ENCODE data around the gene ST3GAL3. TPM values are rescaled to one million over a fixed set of nuclear protein-coding genes. Genes with fewer than 3 reads are reported as not detected.
"Not testable (repeated sequence)": the region's sequence is repeated elsewhere in the genome, so short reads cannot be mapped to it uniquely, and the experiment has no call there.

The ST3GAL3 gene
- polyA plus RNA-seq, 2 donors, result 3.6 to 4.5 TPM

DNA sequence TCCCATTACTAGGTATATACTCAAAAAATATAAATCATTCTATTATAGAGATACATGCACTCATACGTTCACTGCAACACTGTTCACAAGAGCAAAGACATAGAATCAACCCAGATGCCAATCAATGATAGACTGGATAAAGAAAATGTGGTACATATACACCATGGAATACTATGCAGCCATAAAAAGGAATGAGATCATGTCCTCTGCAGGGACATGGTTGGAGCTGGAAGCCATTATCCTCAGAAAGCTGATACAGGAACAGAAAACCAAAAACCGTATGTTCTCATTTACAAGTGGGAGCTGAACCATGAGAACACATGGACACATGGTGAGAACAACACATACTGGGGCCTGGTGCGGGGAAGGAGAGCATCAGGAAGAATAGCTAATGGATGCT lies 70.6 kb downstream of the ST3GAL3 start:
- 97 to 99% methylated on average over 3 of the region's 3 CpGs for WGBS, 2 donors
- not testable (repeated sequence) for H3K27ac ChIP-seq (ENCODE audit: low read depth in 2 of 2, low read length in 1 of 2); H3K9me3 ChIP-seq (ENCODE audit: control insufficient read depth in 2 of 2, insufficient read depth in 1 of 2, low read depth in 1 of 2, low read length in 1 of 2); H3K27me3 ChIP-seq (ENCODE audit: control insufficient read depth in 1 of 2, insufficient read depth in 2 of 2, low read length in 2 of 2); H3K4me3 ChIP-seq (ENCODE audit: low read depth in 1 of 2, low read length in 2 of 2); H3K36me3 ChIP-seq (ENCODE audit: control insufficient read depth in 2 of 2, insufficient read depth in 2 of 2, low read length in 1 of 2); H3K4me1 ChIP-seq (ENCODE audit: control insufficient read depth in 2 of 2, insufficient read depth in 2 of 2, low read length in 1 of 2)

DNA sequence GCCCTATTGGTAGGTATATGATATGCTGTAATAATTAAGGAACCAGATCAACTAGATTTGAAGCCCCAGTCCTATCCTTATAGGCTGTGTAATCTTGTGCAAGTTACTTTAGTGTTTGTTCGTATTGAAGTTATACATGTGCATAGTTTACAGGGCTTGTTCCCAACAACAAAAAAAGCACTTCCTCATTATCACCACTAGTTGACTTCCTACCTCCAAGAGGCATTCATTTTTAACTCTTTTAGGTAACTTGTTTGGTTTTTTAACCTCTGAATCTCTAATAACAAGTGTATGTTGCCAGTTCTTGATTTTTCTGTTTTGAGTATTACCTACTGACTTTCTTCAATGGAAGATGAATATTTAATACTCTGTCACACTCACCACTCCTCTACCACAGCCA lies 71.9 kb downstream of the ST3GAL3 start:
- Histone ChIP-seq H3K36me3 (ENCODE audit: control insufficient read depth in 2 of 2, insufficient read depth in 2 of 2, low read length in 1 of 2) (no peaks in the 10 kb centered on the region), H3K9me3 (ENCODE audit: control insufficient read depth in 2 of 2, insufficient read depth in 1 of 2, low read depth in 1 of 2, low read length in 1 of 2) (no peaks in the 10 kb centered on the region), H3K27me3 (ENCODE audit: control insufficient read depth in 1 of 2, insufficient read depth in 2 of 2, low read length in 2 of 2) (no peaks in the 10 kb centered on the region), H3K27ac (ENCODE audit: low read depth in 2 of 2, low read length in 1 of 2) (no peak overlapping the region), H3K4me3 (ENCODE audit: low read depth in 1 of 2, low read length in 2 of 2) (no peak overlapping the region), H3K4me1 (ENCODE audit: control insufficient read depth in 2 of 2, insufficient read depth in 2 of 2, low read length in 1 of 2) (peaks cover 0 to 5% of the 10 kb centered on the region in 2 donors)
- 85 to 89% methylated on average over 1 of the region's 1 CpG for WGBS, 2 donors

DNA sequence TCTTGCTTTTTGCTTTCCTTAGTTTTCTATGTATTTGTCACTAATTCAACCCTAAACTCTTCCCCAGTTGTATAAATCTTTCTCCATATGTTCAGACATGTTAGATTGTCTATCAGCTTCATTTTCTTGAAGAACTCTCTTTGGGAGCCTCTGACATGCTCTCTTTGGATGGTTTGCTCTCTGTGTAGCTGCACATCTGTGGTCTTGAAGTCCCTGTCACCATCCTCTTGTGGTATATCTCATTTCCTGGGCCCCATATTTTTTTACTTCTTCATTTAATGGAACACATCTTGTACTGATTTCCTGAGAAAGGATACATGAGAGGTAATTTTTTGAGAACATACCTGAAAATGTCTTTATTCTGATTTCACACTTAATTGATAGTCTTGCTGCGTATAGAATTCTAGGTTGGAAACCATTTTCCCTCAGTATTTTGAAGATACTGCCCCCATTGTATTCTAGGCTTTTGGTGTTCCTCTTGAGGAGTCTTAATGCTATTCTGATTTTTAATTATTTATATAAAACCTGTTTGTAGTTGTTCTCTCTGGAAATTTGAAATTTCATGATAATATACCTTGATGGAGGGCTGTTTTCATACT lies 72.6 kb downstream of the ST3GAL3 start:
- Histone ChIP-seq H3K27ac (ENCODE audit: low read depth in 2 of 2, low read length in 1 of 2) (no peak overlapping the region), H3K9me3 (ENCODE audit: control insufficient read depth in 2 of 2, insufficient read depth in 1 of 2, low read depth in 1 of 2, low read length in 1 of 2) (no peaks in the 10 kb centered on the region), H3K4me3 (ENCODE audit: low read depth in 1 of 2, low read length in 2 of 2) (no peak overlapping the region), H3K4me1 (ENCODE audit: control insufficient read depth in 2 of 2, insufficient read depth in 2 of 2, low read length in 1 of 2) (peaks cover 0 to 5% of the 10 kb centered on the region in 2 donors), H3K27me3 (ENCODE audit: control insufficient read depth in 1 of 2, insufficient read depth in 2 of 2, low read length in 2 of 2) (no peaks in the 10 kb centered on the region), H3K36me3 (ENCODE audit: control insufficient read depth in 2 of 2, insufficient read depth in 2 of 2, low read length in 1 of 2) (no peaks in the 10 kb centered on the region)
- 98 to 100% methylated on average over 1 of the region's 1 CpG for WGBS, 2 donors

DNA sequence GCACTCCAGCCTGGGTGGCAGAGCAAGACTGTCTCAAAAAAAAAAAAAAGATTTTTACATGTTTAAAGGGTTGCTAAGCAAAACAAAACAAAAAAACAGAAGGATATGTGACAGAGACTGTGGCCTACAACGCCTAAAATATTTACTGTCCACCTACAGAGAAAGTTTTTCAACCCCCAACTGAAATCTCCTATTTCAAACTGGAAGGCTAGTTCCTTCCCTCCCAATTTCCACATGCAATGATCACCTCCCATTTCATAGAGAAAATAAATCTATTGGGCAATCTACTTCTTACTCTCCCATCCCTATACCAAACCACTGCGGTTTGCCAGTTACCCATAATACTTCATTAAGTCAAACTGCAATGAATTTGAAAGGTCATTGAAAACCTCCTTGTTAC lies 74.2 kb downstream of the ST3GAL3 start:
- 73 to 76% methylated on average over 2 of the region's 2 CpGs for WGBS, 2 donors
- Histone ChIP-seq H3K27ac (ENCODE audit: low read depth in 2 of 2, low read length in 1 of 2) (no peak overlapping the region), H3K4me1 (ENCODE audit: control insufficient read depth in 2 of 2, insufficient read depth in 2 of 2, low read length in 1 of 2) (peaks cover 0 to 5% of the 10 kb centered on the region in 2 donors), H3K4me3 (ENCODE audit: low read depth in 1 of 2, low read length in 2 of 2) (no peak overlapping the region), H3K36me3 (ENCODE audit: control insufficient read depth in 2 of 2, insufficient read depth in 2 of 2, low read length in 1 of 2) (no peaks in the 10 kb centered on the region), H3K27me3 (ENCODE audit: control insufficient read depth in 1 of 2, insufficient read depth in 2 of 2, low read length in 2 of 2) (no peaks in the 10 kb centered on the region), H3K9me3 (ENCODE audit: control insufficient read depth in 2 of 2, insufficient read depth in 1 of 2, low read depth in 1 of 2, low read length in 1 of 2) (no peaks in the 10 kb centered on the region)

DNA sequence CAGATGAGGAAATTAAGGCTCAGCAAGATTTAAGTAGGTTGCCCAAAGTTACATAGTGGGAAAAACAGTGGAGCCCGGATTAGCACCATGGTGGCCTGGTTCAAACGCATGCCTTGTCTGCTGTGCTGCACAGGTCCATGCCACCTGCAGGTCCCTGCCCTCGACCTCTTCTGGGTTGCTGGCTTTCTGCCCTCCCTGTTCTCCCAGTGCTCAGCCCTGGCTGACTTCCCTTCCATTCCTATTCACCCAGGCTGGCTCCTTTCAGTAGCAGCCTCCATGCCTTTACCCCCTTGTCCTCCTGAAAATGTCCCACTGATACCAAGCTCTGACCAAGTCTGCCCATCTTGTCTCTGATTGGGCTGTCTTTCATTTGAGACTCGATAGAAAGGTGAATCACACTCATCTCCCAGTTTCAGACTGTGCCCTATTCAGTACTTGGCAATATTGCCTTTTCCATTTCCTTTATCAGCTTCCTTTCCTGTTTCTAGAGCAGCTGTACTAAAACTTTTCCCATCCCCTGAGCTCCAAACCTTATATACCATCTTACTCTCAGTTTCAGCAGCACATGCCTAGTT lies 75.8 kb downstream of the ST3GAL3 start:
- Histone ChIP-seq H3K27ac (ENCODE audit: low read depth in 2 of 2, low read length in 1 of 2) (peak overlapping the region; percentile 69 to 77), H3K27me3 (ENCODE audit: control insufficient read depth in 1 of 2, insufficient read depth in 2 of 2, low read length in 2 of 2) (no peaks in the 10 kb centered on the region)
- 63 to 74% methylated on average over 4 of the region's 4 CpGs for WGBS, 2 donors

DNA sequence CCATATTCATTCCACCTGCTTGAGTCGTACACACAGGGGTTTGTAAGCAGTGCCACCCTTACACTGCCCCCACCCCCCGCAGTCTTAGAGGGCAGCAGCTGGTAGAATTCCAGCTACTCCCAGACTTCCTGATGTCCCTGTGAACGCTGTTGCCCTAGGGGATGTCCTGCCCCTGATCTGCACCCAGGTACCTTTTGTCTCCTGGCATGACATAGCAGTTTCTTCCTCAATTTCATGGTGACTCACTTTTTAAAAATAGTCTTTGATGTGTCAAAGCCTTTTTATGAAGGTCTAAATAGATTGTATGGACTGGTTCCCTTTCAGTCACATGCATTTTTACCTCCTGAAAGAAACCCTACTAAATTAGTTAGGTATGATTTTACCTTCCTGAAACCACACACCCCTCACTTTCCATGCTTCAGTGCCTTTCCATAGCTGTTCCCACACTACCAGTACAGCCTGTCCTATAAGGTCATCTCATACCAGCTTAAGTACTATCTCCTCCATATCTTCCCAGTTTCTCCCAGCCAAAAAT lies 76.4 kb downstream of the ST3GAL3 start:
- H3K27ac ChIP-seq (ENCODE audit: low read depth in 2 of 2, low read length in 1 of 2), result peak overlapping the region; percentile 66 to 69
- H3K36me3 ChIP-seq (ENCODE audit: control insufficient read depth in 2 of 2, insufficient read depth in 2 of 2, low read length in 1 of 2), result no peaks in the 10 kb centered on the region
- no peaks in the 10 kb centered on the region for H3K9me3 ChIP-seq (ENCODE audit: control insufficient read depth in 2 of 2, insufficient read depth in 1 of 2, low read depth in 1 of 2, low read length in 1 of 2)

More for the DNA sequence above, 75.8 kb downstream of the ST3GAL3 start:
- no peaks in the 10 kb centered on the region for H3K9me3 ChIP-seq (ENCODE audit: control insufficient read depth in 2 of 2, insufficient read depth in 1 of 2, low read depth in 1 of 2, low read length in 1 of 2)
- no peak overlapping the region for H3K4me3 ChIP-seq (ENCODE audit: low read depth in 1 of 2, low read length in 2 of 2)
- no peaks in the 10 kb centered on the region for H3K36me3 ChIP-seq (ENCODE audit: control insufficient read depth in 2 of 2, insufficient read depth in 2 of 2, low read length in 1 of 2)
- H3K4me1 ChIP-seq (ENCODE audit: control insufficient read depth in 2 of 2, insufficient read depth in 2 of 2, low read length in 1 of 2), result peaks cover 0 to 5% of the 10 kb centered on the region in 2 donors

DNA sequence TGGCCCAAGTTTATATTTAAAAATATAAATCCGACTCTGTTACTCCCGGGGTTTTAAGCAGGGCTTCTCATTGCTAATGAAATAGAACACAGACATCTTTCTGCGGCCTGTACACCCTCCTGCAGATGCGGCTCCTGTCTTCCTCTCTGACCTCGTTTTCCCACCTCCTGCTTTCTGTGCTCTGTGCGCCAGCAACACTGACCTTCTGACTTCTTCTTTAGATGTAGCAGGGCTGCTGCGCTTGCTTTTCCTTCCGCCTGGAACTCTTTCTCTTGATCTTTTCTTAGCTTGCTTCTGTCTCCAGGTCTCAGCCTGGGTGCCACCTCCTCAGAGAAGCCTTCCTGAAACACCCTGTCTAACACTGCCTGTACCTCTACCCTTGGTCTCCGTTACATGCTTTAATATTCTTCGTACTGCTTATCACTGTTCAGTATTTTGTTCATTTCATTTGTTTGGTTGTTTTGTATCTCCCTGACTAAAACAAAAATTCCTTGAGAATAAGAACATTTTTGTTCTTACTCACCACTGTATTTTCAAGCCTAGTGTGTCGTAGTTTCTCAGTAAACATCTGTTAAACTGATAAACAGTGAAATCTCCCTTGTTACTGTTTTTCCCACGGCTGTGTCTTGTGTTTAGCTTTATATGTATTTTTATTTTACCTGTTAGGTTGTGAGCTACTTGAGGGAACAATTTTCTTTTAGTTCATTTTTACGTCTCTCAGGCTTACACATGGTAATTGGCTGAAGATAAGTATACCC lies 79.0 kb downstream of the ST3GAL3 start:
- Histone ChIP-seq H3K27me3 (ENCODE audit: control insufficient read depth in 1 of 2, insufficient read depth in 2 of 2, low read length in 2 of 2) (no peaks in the 10 kb centered on the region), H3K4me3 (ENCODE audit: low read depth in 1 of 2, low read length in 2 of 2) (no peak overlapping the region), H3K36me3 (ENCODE audit: control insufficient read depth in 2 of 2, insufficient read depth in 2 of 2, low read length in 1 of 2) (no peaks in the 10 kb centered on the region), H3K9me3 (ENCODE audit: control insufficient read depth in 2 of 2, insufficient read depth in 1 of 2, low read depth in 1 of 2, low read length in 1 of 2) (no peaks in the 10 kb centered on the region), H3K4me1 (ENCODE audit: control insufficient read depth in 2 of 2, insufficient read depth in 2 of 2, low read length in 1 of 2) (peaks cover 0 to 5% of the 10 kb centered on the region in 2 donors), H3K27ac (ENCODE audit: low read depth in 2 of 2, low read length in 1 of 2) (peak overlapping the region in 1 of 2 donors; percentile 28)
- 80 to 87% methylated on average over 13 of the region's 13 CpGs for WGBS, 2 donors

More for the DNA sequence above, 76.4 kb downstream of the ST3GAL3 start:
- 44 to 55% methylated on average over 3 of the region's 3 CpGs for WGBS, 2 donors
- H3K4me3 ChIP-seq (ENCODE audit: low read depth in 1 of 2, low read length in 2 of 2), result no peak overlapping the region
- no peaks in the 10 kb centered on the region for H3K27me3 ChIP-seq (ENCODE audit: control insufficient read depth in 1 of 2, insufficient read depth in 2 of 2, low read length in 2 of 2)
- H3K4me1 ChIP-seq (ENCODE audit: control insufficient read depth in 2 of 2, insufficient read depth in 2 of 2, low read length in 1 of 2), result peaks cover 0 to 5% of the 10 kb centered on the region in 2 donors

DNA sequence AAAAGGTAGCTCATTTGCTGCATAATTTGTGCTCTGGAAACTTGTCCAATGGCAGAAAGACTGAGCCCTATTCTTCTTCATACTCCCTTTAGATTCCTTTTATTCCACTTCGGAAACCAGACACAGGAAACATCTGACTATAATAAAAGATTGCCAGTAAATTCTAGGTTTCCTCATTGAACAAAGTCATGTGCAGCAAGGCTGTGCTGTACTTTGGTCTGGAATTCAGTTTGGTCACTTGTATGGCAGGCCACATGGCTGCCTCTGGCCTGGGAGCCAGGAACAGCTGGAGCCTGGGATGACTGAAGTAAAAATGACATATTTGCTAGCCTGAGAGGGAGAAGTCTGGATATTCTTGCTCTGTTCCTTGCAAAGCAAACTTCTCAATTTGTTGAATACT lies 79.6 kb downstream of the ST3GAL3 start:
- Histone ChIP-seq H3K27ac (ENCODE audit: low read depth in 2 of 2, low read length in 1 of 2) (no peak overlapping the region), H3K36me3 (ENCODE audit: control insufficient read depth in 2 of 2, insufficient read depth in 2 of 2, low read length in 1 of 2) (no peaks in the 10 kb centered on the region), H3K4me3 (ENCODE audit: low read depth in 1 of 2, low read length in 2 of 2) (no peak overlapping the region), H3K27me3 (ENCODE audit: control insufficient read depth in 1 of 2, insufficient read depth in 2 of 2, low read length in 2 of 2) (no peaks in the 10 kb centered on the region), H3K4me1 (ENCODE audit: control insufficient read depth in 2 of 2, insufficient read depth in 2 of 2, low read length in 1 of 2) (peaks cover 2 to 5% of the 10 kb centered on the region in 2 donors), H3K9me3 (ENCODE audit: control insufficient read depth in 2 of 2, insufficient read depth in 1 of 2, low read depth in 1 of 2, low read length in 1 of 2) (no peaks in the 10 kb centered on the region)
- WGBS, 2 donors, result 57 to 64% methylated on average over 1 of the region's 1 CpG

DNA sequence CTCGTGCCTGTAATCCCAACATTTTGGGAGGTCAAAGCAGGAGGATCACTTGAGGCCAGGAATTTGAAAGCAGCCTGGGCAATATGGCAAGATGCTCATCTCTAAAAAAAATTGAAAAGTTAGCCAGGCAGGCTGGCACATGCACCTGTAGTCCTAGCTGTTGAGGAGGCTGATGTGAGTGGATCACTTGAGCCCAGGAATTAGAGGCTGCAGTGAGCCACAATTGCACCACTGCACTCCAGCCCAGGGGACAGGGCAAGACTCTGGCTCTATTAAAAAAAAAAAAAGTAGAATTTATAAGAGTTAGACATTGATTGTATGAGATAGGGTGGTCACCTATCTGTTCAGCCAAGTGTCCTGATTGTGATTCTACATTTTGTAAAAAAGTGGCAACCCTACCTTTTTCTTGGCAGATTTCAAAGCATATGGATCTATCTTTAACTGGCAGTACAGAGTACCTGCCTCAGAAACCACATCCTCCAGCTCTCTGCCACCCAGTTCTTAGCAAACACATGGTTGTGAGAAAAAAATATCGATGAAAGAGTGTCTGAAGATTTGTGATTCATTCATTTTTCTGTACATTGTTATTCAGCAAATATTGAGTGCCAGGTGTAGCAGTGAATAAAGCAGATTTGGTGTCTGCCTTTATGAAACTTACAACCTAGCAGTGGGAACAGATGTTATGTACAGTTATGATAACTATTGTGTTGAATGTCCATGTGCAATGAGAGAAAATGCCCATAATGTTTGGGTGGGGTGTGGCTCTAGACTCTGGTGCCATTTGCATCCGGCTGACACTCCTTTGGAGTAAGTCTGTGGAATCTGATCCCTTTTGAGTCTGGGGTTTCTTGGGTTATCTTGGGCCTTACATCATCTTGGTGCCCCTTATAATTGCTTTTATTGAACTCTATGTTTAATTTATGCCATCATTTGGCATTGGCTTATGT lies 82.5 kb downstream of the ST3GAL3 start:
- Histone ChIP-seq H3K27me3 (ENCODE audit: control insufficient read depth in 1 of 2, insufficient read depth in 2 of 2, low read length in 2 of 2) (no peaks in the 10 kb centered on the region), H3K27ac (ENCODE audit: low read depth in 2 of 2, low read length in 1 of 2) (no peak overlapping the region), H3K9me3 (ENCODE audit: control insufficient read depth in 2 of 2, insufficient read depth in 1 of 2, low read depth in 1 of 2, low read length in 1 of 2) (no peaks in the 10 kb centered on the region), H3K36me3 (ENCODE audit: control insufficient read depth in 2 of 2, insufficient read depth in 2 of 2, low read length in 1 of 2) (peaks cover 4% of the 10 kb centered on the region in 2 donors), H3K4me1 (ENCODE audit: control insufficient read depth in 2 of 2, insufficient read depth in 2 of 2, low read length in 1 of 2) (peaks cover 0 to 2% of the 10 kb centered on the region in 2 donors), H3K4me3 (ENCODE audit: low read depth in 1 of 2, low read length in 2 of 2) (no peak overlapping the region)
- 89% methylated on average over 3 of the region's 3 CpGs for WGBS, 2 donors
